Head of caudate nucleus (tissue), 42 donors: ENCODE results near the gene CNTNAP2.
"Not testable (repeated sequence)": the region's sequence is repeated elsewhere in the genome, so short reads cannot be mapped to it uniquely, and the experiment has no call there.

Source experiments
- DNase-seq, 42 donors: peaks; one replicate each; pipeline versions ENCODE4 v3.0.0 to v3.0.0-alpha.2; 2020 to 2021; ENCODE audit warnings: mixed read lengths in 7 of 42
- intact Hi-C: fragments of 100-400 bp; cut with DNase I; formaldehyde crosslinking; loops from one replicate; pipeline ENCODE4 v1.15.0; 2022

Gene CNTNAP2

GRCh38 chr7:146894927-146895326 is 778.3 kb downstream of the CNTNAP2 start:
- intact Hi-C loops, result no loop called here
- DNase-seq, result no peak

- intact Hi-C loops, result no loop called here
- DNase-seq, result no peak
Observed at GRCh38 chr7:146902266-146902665, 785.7 kb downstream of the CNTNAP2 start.

- intact Hi-C loops, result no loop called here
- DNase-seq, result no peak
Observed at GRCh38 chr7:146902728-146903127, 786.1 kb downstream of the CNTNAP2 start.

GRCh38 chr7:146905746-146906145 is 789.1 kb downstream of the CNTNAP2 start:
- DNase-seq, intact Hi-C loops: not testable (repeated sequence)

GRCh38 chr7:146922782-146923181 is 806.2 kb downstream of the CNTNAP2 start:
- intact Hi-C loops, result no loop called here
- DNase-seq, result no peak

- intact Hi-C loops, result no loop called here
- no peak for DNase-seq
Observed at GRCh38 chr7:146926841-146927240, 810.2 kb downstream of the CNTNAP2 start.

- no peak for DNase-seq
- intact Hi-C loops, result no loop called here
Observed at GRCh38 chr7:146937836-146938235, 821.2 kb downstream of the CNTNAP2 start.

- intact Hi-C loops, result no loop called here
- no peak for DNase-seq
Observed at GRCh38 chr7:146943483-146943882, 826.9 kb downstream of the CNTNAP2 start.

GRCh38 chr7:146948703-146949102 is 832.1 kb downstream of the CNTNAP2 start:
- intact Hi-C loops, result no loop called here
- DNase-seq, result no peak

GRCh38 chr7:146956321-146956720 is 839.7 kb downstream of the CNTNAP2 start:
- DNase-seq, result no peak
- intact Hi-C loops, result no loop called here

- no peak for DNase-seq
- intact Hi-C loops, result no loop called here
Observed at GRCh38 chr7:146956853-146957252, 840.3 kb downstream of the CNTNAP2 start.

GRCh38 chr7:146960773-146961391 is 844.3 kb downstream of the CNTNAP2 start:
- intact Hi-C loops, result no loop called here
- peak in 1 of 42 donors; percentile 7 for DNase-seq

GRCh38 chr7:146961617-146962016 is 845.0 kb downstream of the CNTNAP2 start:
- peak in 12 of 42 donors; percentile 4 to 50 (median 20) for DNase-seq
- intact Hi-C loops, result no loop called here

- intact Hi-C loops, result no loop called here
- DNase-seq, result no peak
Observed at GRCh38 chr7:146966274-146966673, 849.7 kb downstream of the CNTNAP2 start.

- DNase-seq, result no peak
- intact Hi-C loops, result no loop called here
Observed at GRCh38 chr7:146982482-146982881, 865.9 kb downstream of the CNTNAP2 start.

GRCh38 chr7:146991596-146991995 is 875.0 kb downstream of the CNTNAP2 start:
- DNase-seq, result no peak
- intact Hi-C loops, result no loop called here

- intact Hi-C loops, result no loop called here
- DNase-seq, result no peak
Observed at GRCh38 chr7:146993764-146994163, 877.2 kb downstream of the CNTNAP2 start.

- no peak for DNase-seq
- intact Hi-C loops, result no loop called here
Observed at GRCh38 chr7:147008530-147008929, 891.9 kb downstream of the CNTNAP2 start.

- DNase-seq, result no peak
- intact Hi-C loops, result no loop called here
Observed at GRCh38 chr7:147012666-147013065, 896.1 kb downstream of the CNTNAP2 start.

- DNase-seq, result no peak
- intact Hi-C loops, result no loop called here
Observed at GRCh38 chr7:147013825-147014224, 897.2 kb downstream of the CNTNAP2 start.

GRCh38 chr7:147014286-147014955 is 897.8 kb downstream of the CNTNAP2 start:
- intact Hi-C loops, result no loop called here
- no peak for DNase-seq
